Glutamatergic neuron (in vitro differentiated cells): Measurements from ENCODE around the gene NUDT16L1. TPM values are rescaled to one million over a fixed set of nuclear protein-coding genes. Genes with fewer than 3 reads are reported as not detected.

Experiments
- DNase-seq: peaks from one replicate; pipeline ENCODE4 v3.0.0; 2022
- H3K27ac Mint-ChIP-seq: one replicate; pipeline ENCODE4 v1.8.0; 2020; ENCODE audit warnings: mild to moderate bottlenecking, mixed read lengths, inconsistent platforms; ENCODE audit not compliant: unreplicated experiment
- H3K27me3 Mint-ChIP-seq: one replicate; pipeline ENCODE4 v1.8.0; 2020; ENCODE audit warnings: mild to moderate bottlenecking, moderate library complexity, mixed read lengths, inconsistent platforms; ENCODE audit not compliant: unreplicated experiment
- H3K36me3 Mint-ChIP-seq: one replicate; pipeline ENCODE4 v1.8.0; 2020; ENCODE audit warnings: mild to moderate bottlenecking, mixed read lengths, inconsistent platforms; ENCODE audit not compliant: unreplicated experiment
- H3K4me1 Mint-ChIP-seq: one replicate; pipeline ENCODE4 v1.8.0; 2020; ENCODE audit warnings: mild to moderate bottlenecking, low read depth, mixed read lengths, inconsistent platforms; ENCODE audit not compliant: unreplicated experiment
- H3K4me3 Mint-ChIP-seq: one replicate; pipeline ENCODE4 v1.8.0; 2020; ENCODE audit warnings: mild to moderate bottlenecking, mixed read lengths, inconsistent platforms; ENCODE audit not compliant: unreplicated experiment
- H3K9me3 Mint-ChIP-seq: one replicate; pipeline ENCODE4 v1.8.0; 2020; ENCODE audit warnings: mild to moderate bottlenecking, moderate library complexity, mixed read lengths, inconsistent platforms; ENCODE audit not compliant: unreplicated experiment
- CTCF ChIP-seq: fragments of 200-600 bp; sonication (generic); IDR thresholded peaks from one replicate; pipeline ENCODE4 v1.5.0; 2021; ENCODE audit not compliant: partially characterized antibody, unreplicated experiment
- total RNA-seq: library from RNA; stranded (reverse); fragmentation: NEBNext Ultra II Directional; extraction: Animal tissue kit (Norgen Biotek cat#: 25700); gene quantifications from one replicate; pipeline ENCODE4 v1.2.1, GENCODE V29; 2021; ENCODE audit not compliant: unreplicated experiment

Gene NUDT16L1
- total RNA-seq, 1 donor from 2014 or later, result 34.3 TPM

- no peak for TF ChIP-seq CTCF
- Mint-ChIP-seq H3K27me3 (peaks cover 10% of the 10 kb centered on the region), H3K4me1 (no peaks in the 10 kb centered on the region), H3K27ac (no peak overlapping the region), H3K4me3 (no peak overlapping the region), H3K9me3 (peaks cover 13% of the 10 kb centered on the region), H3K36me3 (peaks cover 7% of the 10 kb centered on the region)
- no peak for DNase-seq
Observed at GRCh38 chr16:4697848-4698291, 4.5 kb downstream of the NUDT16L1 start.

GRCh38 chr16:4698321-4699045, 5.1 kb downstream of the NUDT16L1 start:
- peaks cover 10% of the 10 kb centered on the region for H3K27me3 Mint-ChIP-seq
- no peak for TF ChIP-seq CTCF
- peaks cover 13% of the 10 kb centered on the region for H3K9me3 Mint-ChIP-seq
- H3K4me1 Mint-ChIP-seq, result no peaks in the 10 kb centered on the region
- DNase-seq, result no peak
- H3K36me3 Mint-ChIP-seq, result peaks cover 7% of the 10 kb centered on the region
- no peak overlapping the region for H3K4me3 Mint-ChIP-seq
- no peak overlapping the region for H3K27ac Mint-ChIP-seq

- Mint-ChIP-seq H3K4me3 (no peak overlapping the region), H3K27me3 (peaks cover 10% of the 10 kb centered on the region), H3K9me3 (peaks cover 13% of the 10 kb centered on the region), H3K36me3 (peaks cover 7% of the 10 kb centered on the region), H3K4me1 (no peaks in the 10 kb centered on the region), H3K27ac (no peak overlapping the region)
- no peak for DNase-seq
- no peak for TF ChIP-seq CTCF
Observed at GRCh38 chr16:4699046-4699556, 5.7 kb downstream of the NUDT16L1 start.

- peaks cover 8% of the 10 kb centered on the region for H3K9me3 Mint-ChIP-seq
- no peak for DNase-seq
- H3K27me3 Mint-ChIP-seq, result peaks cover 7% of the 10 kb centered on the region
- no peak overlapping the region for H3K4me3 Mint-ChIP-seq
- no peak overlapping the region for H3K27ac Mint-ChIP-seq
- TF ChIP-seq CTCF, result no peak
- peaks cover 7% of the 10 kb centered on the region for H3K36me3 Mint-ChIP-seq
- H3K4me1 Mint-ChIP-seq, result peaks cover 2% of the 10 kb centered on the region
Observed at GRCh38 chr16:4700380-4700996, 7.1 kb downstream of the NUDT16L1 start.
